D721Med (cell line): Measurements from ENCODE around the gene UBE2C.
"Not testable (repeated sequence)": the region's sequence is repeated elsewhere in the genome, so short reads cannot be mapped to it uniquely, and the experiment has no call there.

Experiments used
- DNase-seq: peaks from one replicate; pipeline ENCODE4 v3.0.0; 2011; ENCODE audit warnings: low spot score; ENCODE audit not compliant: insufficient read length
- FAIRE-seq: peaks from 2 replicates; lab custom pipeline; 2011; peaks lifted over from hg19 to GRCh38; lab: Jason Lieb, UNC
- CTCF ChIP-seq: IDR thresholded peaks from 2 replicates; pipeline ENCODE4 v1.5.1; 2012; ENCODE audit warnings: mild to moderate bottlenecking, control low read depth; ENCODE audit not compliant: insufficient read depth; ENCODE audit errors: missing control alignments

UBE2C gene

GRCh38 chr20:45812157-45813005 is at the start of gene UBE2C:
UBE2C (plus strand) TSS chr20:45812644; CDS start chr20:45812696, 52 bp downstream.
- no peak for TF ChIP-seq CTCF
- DNase-seq (peak; percentile 99), FAIRE-seq (peak; percentile 44)

GRCh38 chr20:45764618-45765282 is 47.7 kb upstream of the UBE2C start:
- DNase-seq, FAIRE-seq: not testable (repeated sequence)

GRCh38 chr20:45765307-45765875 is 47.1 kb upstream of the UBE2C start:
- FAIRE-seq: no peak

GRCh38 chr20:45765980-45766379 is 46.5 kb upstream of the UBE2C start:
- FAIRE-seq: no peak

More at GRCh38 chr20:45765307-45765875, 47.1 kb upstream of the UBE2C start:
- TF ChIP-seq CTCF: no peak
- DNase-seq: no peak

GRCh38 chr20:45768479-45768878 is 44.0 kb upstream of the UBE2C start:
- FAIRE-seq: no peak
- TF ChIP-seq CTCF: no peak
- no peak for DNase-seq

More at GRCh38 chr20:45765980-45766379, 46.5 kb upstream of the UBE2C start:
- TF ChIP-seq CTCF: no peak
- no peak for DNase-seq

- DNase-seq (peak; percentile 43), FAIRE-seq (no peak)
- peak; percentile 98 for TF ChIP-seq CTCF
These were observed 41.2 kb upstream of the UBE2C start for GRCh38 chr20:45771182-45771759.

GRCh38 chr20:45772693-45773092 is 39.8 kb upstream of the UBE2C start:
- TF ChIP-seq CTCF: no peak
- FAIRE-seq (no peak), DNase-seq (no peak)
